Smooth muscle cell (in vitro differentiated cells): ENCODE measurements around the gene PLA2G2F. TPM values are rescaled to one million over a fixed set of nuclear protein-coding genes. Genes with fewer than 3 reads are reported as not detected.

ENCODE experiments used
- DNase-seq: peaks from one replicate; lab custom pipeline; 2025; ENCODE audit not compliant: unreplicated experiment; lab: John Stamatoyannopoulos, UW
- H2AFZ ChIP-seq: fragments of 200-600 bp; sonication (generic); 2 replicates; pipeline ENCODE4 v1.6.0; 2016; ENCODE audit warnings: antibody characterized with exemption, low read depth, mild to moderate bottlenecking
- H3F3A ChIP-seq: fragments of 200-600 bp; sonication (generic); 2 replicates; pipeline ENCODE4 v1.6.0; 2017; ENCODE audit warnings: antibody characterized with exemption, low read depth
- H3K27ac ChIP-seq: fragments of 200-600 bp; sonication (generic); 2 replicates; pipeline ENCODE4 v1.5.1; 2016; ENCODE audit warnings: low read depth, mild to moderate bottlenecking
- H3K27me3 ChIP-seq: fragments of 200-600 bp; sonication (generic); 2 replicates; pipeline ENCODE4 v1.6.1; 2016; ENCODE audit warnings: low read depth, mild to moderate bottlenecking
- H3K36me3 ChIP-seq: fragments of 200-600 bp; sonication (generic); 2 replicates; pipeline ENCODE4 v1.5.1; 2016; ENCODE audit warnings: low read depth
- H3K4me1 ChIP-seq: fragments of 200-600 bp; sonication (generic); 2 replicates; pipeline ENCODE4 v1.5.1; 2016; ENCODE audit warnings: low read depth
- H3K4me2 ChIP-seq: fragments of 200-600 bp; sonication (generic); 2 replicates; pipeline ENCODE4 v1.6.0; 2016; ENCODE audit warnings: mild to moderate bottlenecking
- H3K4me3 ChIP-seq: fragments of 200-600 bp; sonication (generic); 2 replicates; pipeline ENCODE4 v1.5.1; 2016; ENCODE audit warnings: mild to moderate bottlenecking
- H3K79me2 ChIP-seq: fragments of 200-600 bp; sonication (generic); 2 replicates; pipeline ENCODE4 v1.6.0; 2016; ENCODE audit warnings: low read depth, mild to moderate bottlenecking
- H3K9ac ChIP-seq: fragments of 200-600 bp; sonication (generic); 2 replicates; pipeline ENCODE4 v1.6.0; 2016; ENCODE audit warnings: low read depth
- H3K9me3 ChIP-seq: fragments of 200-600 bp; sonication (generic); replicated peaks from 2 replicates; pipeline ENCODE4 v1.5.1; 2016; ENCODE audit warnings: low read depth
- H4K20me1 ChIP-seq: fragments of 200-600 bp; sonication (generic); 2 replicates; pipeline ENCODE4 v1.6.0; 2016; ENCODE audit warnings: low read depth
- WGBS: methylation state at CpG from one replicate; pipeline ENCODE4 v1.1.7; 2016; ENCODE audit warnings: low lambda C conversion rate; 5-methylcytosine and 5-hydroxymethylcytosine counted together
- polyA plus RNA-seq: library from polyadenylated mRNA; unstranded; fragments of >200 nt; fragmentation: Nextera tagmentation; extraction: Ambion mirVana; gene quantifications from 2 replicates; pipeline ENCODE4 v1.2.1, GENCODE V29; 2016
- total RNA-seq: library from RNA; depleted of rRNA; stranded (reverse); fragments of >200 nt; gene quantifications from 2 replicates; pipeline ENCODE4 v1.2.3, GENCODE V29; 2014
- TF ChIP-seq, protein P1 (sequence below): fragments of 200-600 bp; sonication (generic); IDR thresholded peaks from 2 replicates; pipeline ENCODE4 v1.5.1; 2017; ENCODE audit warnings: borderline replicate concordance, mild to moderate bottlenecking, antibody characterized with exemption; ENCODE audit not compliant: insufficient read depth, poor library complexity, severe bottlenecking

PLA2G2F gene
- total and polyA plus RNA-seq, 2 experiments from 2014 or later = 0.81 to 1.9 TPM

DNA sequence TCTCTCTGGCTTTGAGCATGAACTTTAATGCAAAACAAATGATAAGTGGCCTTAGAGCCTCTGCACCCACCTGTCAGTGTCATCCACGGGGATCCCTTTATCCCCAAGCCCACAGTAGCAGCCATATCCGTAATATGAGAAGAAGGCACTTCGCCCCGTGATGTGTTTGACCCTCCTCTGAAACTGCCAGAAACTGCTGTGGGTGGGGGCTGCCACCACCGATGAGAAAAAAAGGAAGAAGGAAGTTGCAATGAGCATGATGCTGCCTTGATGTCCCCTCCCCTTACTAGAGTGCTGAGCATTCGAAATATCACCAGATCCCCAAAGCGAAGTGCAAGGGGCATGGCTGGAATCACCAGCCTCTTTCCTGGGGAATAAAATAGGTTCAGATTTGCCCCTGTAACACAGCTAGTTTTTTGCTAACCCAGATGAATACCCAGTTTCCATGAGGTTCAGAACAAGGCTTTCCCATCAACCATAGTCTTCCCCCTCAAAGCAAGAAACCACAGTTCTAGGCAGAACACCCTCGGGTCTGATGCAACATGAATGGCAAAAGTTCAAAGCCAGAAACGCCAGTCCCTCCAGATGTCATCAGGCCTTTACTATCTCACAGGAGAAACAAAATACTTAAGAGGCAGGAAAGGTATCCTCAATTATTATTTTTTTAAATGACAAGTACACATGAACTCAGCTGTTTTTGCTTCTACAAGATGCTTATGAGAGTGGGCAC lies 36.0 kb downstream of the PLA2G2F start:
- H3K27ac ChIP-seq = no peak overlapping the region
- no peak for DNase-seq

DNA sequence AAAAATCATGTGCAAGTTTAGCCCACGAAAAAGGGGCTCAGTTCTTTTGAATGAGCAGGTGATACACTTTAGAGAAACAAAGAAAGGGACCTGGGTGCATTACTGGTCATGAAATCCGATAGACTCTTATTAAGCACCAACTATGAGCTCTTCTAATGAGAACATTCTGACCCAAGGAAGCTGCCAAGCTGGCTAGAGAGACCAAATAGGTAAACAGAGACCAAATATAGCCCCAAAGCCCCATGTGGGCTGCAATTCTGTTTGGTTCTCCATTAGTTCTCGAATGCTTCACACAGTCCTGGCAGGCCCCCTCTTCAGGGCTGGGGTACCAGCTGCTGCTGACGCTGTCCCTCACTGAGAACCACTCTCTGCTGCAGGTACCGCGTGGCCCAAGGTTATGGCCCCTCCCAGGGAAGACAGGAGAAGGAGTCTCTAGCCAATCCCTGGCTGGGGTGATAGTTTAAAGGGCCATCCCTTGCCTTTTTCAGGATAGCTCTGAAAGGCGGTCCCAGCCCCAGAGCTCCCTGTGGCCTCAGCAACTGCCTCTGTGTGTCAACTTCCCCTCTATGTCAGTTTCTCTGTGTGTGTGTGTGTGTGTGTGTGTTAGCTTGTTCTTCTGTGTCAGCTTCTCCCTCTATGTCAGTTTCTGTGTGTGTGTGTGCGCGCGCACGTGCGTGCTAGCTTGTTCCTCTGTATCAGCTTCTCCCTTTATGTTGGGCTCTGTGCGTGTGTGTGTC lies 39.7 kb downstream of the PLA2G2F start:
- Histone ChIP-seq H3K9ac (no peak overlapping the region), H3K4me1 (no peaks in the 10 kb centered on the region), H2AFZ (no peak overlapping the region), H3K27ac (no peak overlapping the region), H3F3A (no peaks in the 10 kb centered on the region), H3K4me3 (no peak overlapping the region), H3K9me3 (no peaks in the 10 kb centered on the region), H3K27me3 (no peaks in the 10 kb centered on the region), H4K20me1 (no peaks in the 10 kb centered on the region), H3K4me2 (no peak overlapping the region), H3K79me2 (no peaks in the 10 kb centered on the region), H3K36me3 (no peaks in the 10 kb centered on the region)
- TF ChIP-seq, protein P1, sequence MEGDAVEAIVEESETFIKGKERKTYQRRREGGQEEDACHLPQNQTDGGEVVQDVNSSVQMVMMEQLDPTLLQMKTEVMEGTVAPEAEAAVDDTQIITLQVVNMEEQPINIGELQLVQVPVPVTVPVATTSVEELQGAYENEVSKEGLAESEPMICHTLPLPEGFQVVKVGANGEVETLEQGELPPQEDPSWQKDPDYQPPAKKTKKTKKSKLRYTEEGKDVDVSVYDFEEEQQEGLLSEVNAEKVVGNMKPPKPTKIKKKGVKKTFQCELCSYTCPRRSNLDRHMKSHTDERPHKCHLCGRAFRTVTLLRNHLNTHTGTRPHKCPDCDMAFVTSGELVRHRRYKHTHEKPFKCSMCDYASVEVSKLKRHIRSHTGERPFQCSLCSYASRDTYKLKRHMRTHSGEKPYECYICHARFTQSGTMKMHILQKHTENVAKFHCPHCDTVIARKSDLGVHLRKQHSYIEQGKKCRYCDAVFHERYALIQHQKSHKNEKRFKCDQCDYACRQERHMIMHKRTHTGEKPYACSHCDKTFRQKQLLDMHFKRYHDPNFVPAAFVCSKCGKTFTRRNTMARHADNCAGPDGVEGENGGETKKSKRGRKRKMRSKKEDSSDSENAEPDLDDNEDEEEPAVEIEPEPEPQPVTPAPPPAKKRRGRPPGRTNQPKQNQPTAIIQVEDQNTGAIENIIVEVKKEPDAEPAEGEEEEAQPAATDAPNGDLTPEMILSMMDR = no peak
- no peak for DNase-seq
- 85% methylated on average over 13 of the region's 13 CpGs for WGBS

More for the DNA sequence above, 36.0 kb downstream of the PLA2G2F start:
- Histone ChIP-seq H3K9me3 (no peaks in the 10 kb centered on the region), H3K4me2 (no peak overlapping the region), H3F3A (no peaks in the 10 kb centered on the region), H3K4me1 (no peaks in the 10 kb centered on the region), H2AFZ (no peak overlapping the region), H3K79me2 (no peaks in the 10 kb centered on the region), H3K36me3 (no peaks in the 10 kb centered on the region), H3K9ac (no peak overlapping the region), H4K20me1 (no peaks in the 10 kb centered on the region), H3K4me3 (no peak overlapping the region), H3K27me3 (no peaks in the 10 kb centered on the region)
- 76% methylated on average over 9 of the region's 9 CpGs for WGBS
- TF ChIP-seq, protein P1 = no peak

DNA sequence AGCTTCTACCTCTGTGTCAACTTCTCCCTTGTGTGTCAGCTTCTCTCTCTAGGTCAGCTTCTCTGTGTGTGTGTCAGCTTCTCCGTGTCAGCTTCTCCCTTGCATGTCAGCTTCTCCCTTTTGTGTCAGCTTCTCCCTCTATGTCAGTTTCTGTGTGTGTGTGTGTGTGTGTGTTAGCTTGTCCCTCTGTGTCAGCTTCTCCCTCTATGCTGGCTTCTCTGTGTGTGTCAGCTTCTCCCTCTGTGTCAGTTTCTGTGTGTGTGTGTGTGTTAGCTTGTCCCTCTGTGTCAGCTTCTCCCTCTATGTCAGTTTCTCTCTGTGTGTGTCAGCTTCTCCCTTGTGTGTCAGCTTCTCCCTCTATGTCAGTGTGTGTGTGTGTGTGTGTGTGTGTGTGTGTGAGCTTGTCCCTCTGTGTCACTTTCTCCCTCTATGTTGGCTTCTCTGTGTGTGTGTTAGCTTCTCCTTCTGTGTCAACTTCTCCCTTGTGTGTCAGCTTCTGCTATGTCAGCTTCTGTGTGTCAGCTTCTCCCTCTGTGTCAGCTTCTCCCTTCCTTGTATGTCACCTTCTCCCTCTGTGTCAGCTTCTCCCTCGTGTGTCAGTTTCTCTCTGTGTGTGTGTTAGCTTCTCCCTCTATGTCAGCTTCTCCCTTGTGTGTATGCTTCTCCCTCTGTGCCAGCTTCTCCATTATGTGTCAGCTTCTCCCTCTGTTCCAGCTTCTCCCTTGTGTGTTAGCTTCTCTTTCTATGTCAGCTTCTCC lies 40.4 kb downstream of the PLA2G2F start:
- no peaks in the 10 kb centered on the region for H4K20me1 ChIP-seq
- peaks cover under 1% of the 10 kb centered on the region for H3F3A ChIP-seq
- H3K4me2 ChIP-seq = no peak overlapping the region
- H2AFZ ChIP-seq = no peak overlapping the region
- no peak for DNase-seq
- H3K36me3 ChIP-seq = no peaks in the 10 kb centered on the region
- no peak overlapping the region for H3K4me3 ChIP-seq
- H3K4me1 ChIP-seq = no peaks in the 10 kb centered on the region
- H3K27me3 ChIP-seq = no peaks in the 10 kb centered on the region
- no peaks in the 10 kb centered on the region for H3K79me2 ChIP-seq
- no peak overlapping the region for H3K9ac ChIP-seq
- H3K9me3 ChIP-seq = no peaks in the 10 kb centered on the region
- TF ChIP-seq, protein P1 = no peak
- H3K27ac ChIP-seq = no peak overlapping the region
- 100% methylated on average over 2 of the region's 2 CpGs for WGBS
